Aorta (tissue), 5 donors: Measurements from ENCODE around the gene MYNN. TPM values are rescaled to one million over a fixed set of nuclear protein-coding genes. Genes with fewer than 3 reads are reported as not detected.

ENCODE experiments used
- ATAC-seq: fragments of 200-7000 bp; cut with Tn5 transposase; one replicate; pipeline ENCODE4 v1.9.1; 2022; ENCODE audit warnings: moderate library complexity; ENCODE audit not compliant: low FRiP score
- DNase-seq, 2 donors: peaks; one replicate each; pipeline ENCODE4 v3.0.0-alpha.2; 2020
- H3K27ac ChIP-seq, 2 donors: one replicate each; pipeline ENCODE4 v1.5.1; 2013; ENCODE audit warnings: low read length in 2 of 2, mild to moderate bottlenecking in 2 of 2, moderate library complexity in 2 of 2, control low read depth in 1 of 2, inconsistent platforms in 1 of 2, low read depth in 1 of 2
- H3K27me3 ChIP-seq, 2 donors: one replicate each; pipeline ENCODE4 v1.6.1; 2013; ENCODE audit warnings: control low read depth in 1 of 2, low read length in 1 of 2, mild to moderate bottlenecking in 1 of 2, moderate library complexity in 1 of 2; ENCODE audit not compliant: insufficient read depth in 2 of 2, control insufficient read depth in 1 of 2
- H3K36me3 ChIP-seq, 2 donors: one replicate each; pipeline ENCODE4 v1.6.1; 2013; ENCODE audit warnings: control low read depth in 1 of 2, low read length in 1 of 2, mild to moderate bottlenecking in 1 of 2; ENCODE audit not compliant: insufficient read depth in 2 of 2, control insufficient read depth in 1 of 2
- H3K4me1 ChIP-seq, 2 donors: one replicate each; pipeline ENCODE4 v1.6.1; 2013; ENCODE audit warnings: low read length in 2 of 2, control low read depth in 1 of 2, mild to moderate bottlenecking in 1 of 2, moderate library complexity in 1 of 2; ENCODE audit not compliant: insufficient read depth in 2 of 2, control insufficient read depth in 1 of 2
- H3K4me3 ChIP-seq, 2 donors: one replicate each; pipeline ENCODE4 v1.5.1; 2013; ENCODE audit warnings: low read length in 2 of 2, control low read depth in 1 of 2, mild to moderate bottlenecking in 1 of 2
- H3K9me3 ChIP-seq: one replicate; pipeline ENCODE4 v1.6.1; 2013; ENCODE audit warnings: mild to moderate bottlenecking, low read length; ENCODE audit not compliant: control insufficient read depth
- WGBS, 2 donors: extraction: QIAGEN DNeasy Blood & Tissue Kit; methylation state at CpG; one replicate each; pipeline ENCODE4 v1.1.7; 2013; 5-methylcytosine and 5-hydroxymethylcytosine counted together
- intact Hi-C, 2 donors: fragments of 100-400 bp; cut with DNase I; formaldehyde crosslinking; loops; one replicate each; pipeline versions ENCODE4 v1.14.2 to v1.15.0; 2022
- polyA plus RNA-seq, 2 donors: library from polyadenylated mRNA; stranded (reverse); fragments of 200-250 nt; gene quantifications; one replicate each; pipeline ENCODE4 v1.2.3, GENCODE V29; 2013
- total RNA-seq, 2 donors: library from RNA; stranded (reverse); fragmentation: NEBNext Ultra II Directional; extraction: Animal tissue kit (Norgen Biotek cat#: 25700); gene quantifications; one replicate each; pipeline ENCODE4 v1.2.1, GENCODE V29; 2021
- donor health status: healthy with polysubstance abuse.
- donor health status: Bipolar disorder and iron deficiency.
- donor health status: DM: no; HTN: no; CAD: no.
- donor health status: DM: no; HTN: no; CAD: no.
- donor health status: DM: yes; HTN: yes; CAD: no.

The MYNN gene
- total and polyA plus RNA-seq, 4 donors, result 10.6 to 16.4 (median 13.1) TPM

DNA sequence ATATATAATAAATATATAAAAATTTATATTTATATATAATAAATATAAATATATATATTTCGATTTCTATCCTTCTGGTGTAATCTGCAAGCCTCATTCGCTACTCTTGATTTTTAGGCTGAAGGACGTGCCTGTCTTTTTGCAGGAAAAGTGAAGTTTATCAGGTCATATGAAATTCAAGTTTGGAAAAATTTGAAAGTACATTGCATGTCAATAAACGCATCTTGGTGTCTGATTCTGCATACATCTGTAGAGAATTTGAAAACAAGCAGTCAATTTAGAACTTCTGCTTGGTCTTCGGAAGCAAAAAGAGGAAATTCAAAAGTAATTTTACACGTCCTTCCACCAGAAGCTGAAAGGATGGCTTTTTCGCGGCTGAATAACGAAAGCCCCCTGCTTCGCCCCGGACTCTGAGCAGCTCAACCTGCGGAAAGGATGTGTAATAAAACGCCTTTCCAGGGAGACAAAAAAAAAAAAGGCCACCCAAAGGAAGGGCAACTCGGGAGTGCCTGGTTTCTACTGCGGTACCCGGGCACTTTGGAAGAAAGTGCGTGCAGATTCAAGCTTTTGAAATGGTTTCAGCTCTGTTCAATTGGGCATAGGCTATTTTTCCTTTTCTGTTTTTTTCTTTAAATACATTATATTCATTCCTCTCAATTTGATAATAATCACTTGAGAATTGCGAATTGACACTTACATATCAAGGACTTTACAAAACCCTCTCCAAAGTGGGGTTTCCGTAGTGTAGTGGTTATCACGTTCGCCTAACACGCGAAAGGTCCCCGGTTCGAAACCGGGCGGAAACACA is 1.5 kb upstream of the MYNN start:
- peak; percentile 83 for ATAC-seq
- Histone ChIP-seq H3K27me3 (no peaks in the 10 kb centered on the region), H3K36me3 (no peaks in the 10 kb centered on the region), H3K4me3 (peak overlapping the region; percentile 72 to 74), H3K4me1 (peaks cover 0 to 5% of the 10 kb centered on the region in 2 donors), H3K9me3 (no peaks in the 10 kb centered on the region), H3K27ac (peak overlapping the region in 1 of 2 donors; percentile 6)
- 1% methylated on average over 27 of the region's 27 CpGs for WGBS, 2 donors
- intact Hi-C loops, result no loop called here
- DNase-seq, result peak in 1 of 2 donors; percentile 59

DNA sequence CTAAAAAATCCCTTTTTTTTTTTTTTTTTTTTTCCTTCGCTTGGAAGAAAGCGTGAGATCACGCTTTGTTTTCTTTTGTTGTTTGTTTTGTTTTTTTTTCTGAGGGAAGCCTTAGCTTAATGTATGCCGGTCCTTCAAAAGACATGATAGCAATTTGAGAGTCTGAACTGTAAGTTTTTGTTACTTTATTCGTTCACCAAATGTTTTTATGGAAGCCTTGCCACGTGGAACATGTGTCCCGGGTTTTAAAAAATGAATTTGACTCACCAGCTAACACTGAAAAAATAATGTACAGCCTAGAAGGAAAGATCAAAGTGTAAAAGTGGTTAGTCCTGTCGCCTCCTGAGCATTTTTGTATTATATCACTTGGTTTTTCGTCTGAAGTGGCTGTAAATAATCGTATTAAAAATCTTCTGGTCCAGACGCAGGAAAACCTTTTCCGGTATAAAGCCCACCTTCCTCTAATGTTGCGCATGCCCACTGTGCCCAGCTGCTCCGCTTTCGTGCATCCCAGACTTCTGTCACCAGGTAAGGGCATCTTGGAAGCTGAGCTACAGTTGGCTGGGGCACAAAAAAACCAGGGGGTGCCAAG is 795 bp upstream of the MYNN start:
- H3K4me1 ChIP-seq, result peaks cover 0 to 5% of the 10 kb centered on the region in 2 donors
- 0 to 1% methylated on average over 15 of the region's 15 CpGs for WGBS, 2 donors
- intact Hi-C loops, result no loop called here
- no peaks in the 10 kb centered on the region for H3K36me3 ChIP-seq
- H3K27me3 ChIP-seq, result no peaks in the 10 kb centered on the region
- peak overlapping the region; percentile 29 to 70 for H3K4me3 ChIP-seq
- H3K27ac ChIP-seq, result peak overlapping the region; percentile 86 to 89
- ATAC-seq (peak; percentile 87), DNase-seq (peak; percentile 76 to 87)
- no peaks in the 10 kb centered on the region for H3K9me3 ChIP-seq

DNA sequence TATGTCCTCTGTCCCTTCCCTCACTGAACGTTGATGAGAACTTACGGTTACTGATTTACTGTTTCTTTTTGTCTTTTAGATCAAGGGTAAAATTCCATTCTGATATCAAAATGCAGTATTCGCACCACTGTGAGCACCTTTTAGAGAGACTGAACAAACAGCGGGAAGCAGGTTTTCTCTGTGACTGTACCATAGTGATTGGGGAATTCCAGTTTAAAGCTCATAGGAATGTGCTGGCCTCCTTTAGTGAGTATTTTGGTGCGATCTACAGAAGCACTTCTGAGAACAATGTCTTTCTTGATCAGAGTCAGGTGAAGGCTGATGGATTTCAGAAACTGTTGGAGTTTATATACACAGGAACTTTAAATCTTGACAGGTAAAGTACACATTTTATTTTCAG is 990 bp downstream of the MYNN start:
- intact Hi-C loops, result no loop called here
- ATAC-seq, result no peak
- peaks cover 0 to 5% of the 10 kb centered on the region in 2 donors for H3K4me1 ChIP-seq

DNA sequence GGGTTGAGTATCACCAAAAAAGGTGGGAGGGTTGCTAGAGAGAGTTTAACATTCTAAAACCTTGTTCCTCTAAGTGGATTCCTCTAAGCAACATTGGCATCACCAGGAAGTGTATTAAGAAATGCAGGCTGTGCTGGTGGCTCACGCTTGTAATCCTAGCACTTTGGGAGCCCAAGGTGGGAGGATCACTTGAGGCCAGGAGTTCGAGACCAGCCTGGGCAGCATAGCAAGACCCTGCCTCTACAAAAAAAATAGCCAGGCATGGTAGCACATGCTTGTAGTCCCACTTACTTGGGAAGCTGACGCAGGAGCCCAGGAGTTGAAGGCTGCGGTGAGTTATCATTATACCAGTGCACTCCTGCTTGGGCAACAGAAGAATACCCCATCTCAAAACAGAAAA is 4.6 kb downstream of the MYNN start:
- no peak overlapping the region for H3K4me3 ChIP-seq
- no peak for DNase-seq
- no peaks in the 10 kb centered on the region for H3K27me3 ChIP-seq
- no peaks in the 10 kb centered on the region for H3K9me3 ChIP-seq
- ATAC-seq, result no peak
- peaks cover 5 to 8% of the 10 kb centered on the region in 2 donors for H3K36me3 ChIP-seq
- WGBS, 2 donors, result 69 to 92% methylated on average over 4 of the region's 4 CpGs
- intact Hi-C loops, result no loop called here
- no peak overlapping the region for H3K27ac ChIP-seq
- H3K4me1 ChIP-seq, result peaks cover 0 to 5% of the 10 kb centered on the region in 2 donors

More for the DNA sequence above, 990 bp downstream of the MYNN start:
- peak overlapping the region; percentile 63 to 70 for H3K4me3 ChIP-seq
- no peak overlapping the region for H3K27ac ChIP-seq
- H3K36me3 ChIP-seq, result peaks cover 0 to 2% of the 10 kb centered on the region in 2 donors
- DNase-seq, result no peak
- H3K9me3 ChIP-seq, result no peaks in the 10 kb centered on the region
- 44 to 49% methylated on average over 5 of the region's 5 CpGs for WGBS, 2 donors
- no peaks in the 10 kb centered on the region for H3K27me3 ChIP-seq

DNA sequence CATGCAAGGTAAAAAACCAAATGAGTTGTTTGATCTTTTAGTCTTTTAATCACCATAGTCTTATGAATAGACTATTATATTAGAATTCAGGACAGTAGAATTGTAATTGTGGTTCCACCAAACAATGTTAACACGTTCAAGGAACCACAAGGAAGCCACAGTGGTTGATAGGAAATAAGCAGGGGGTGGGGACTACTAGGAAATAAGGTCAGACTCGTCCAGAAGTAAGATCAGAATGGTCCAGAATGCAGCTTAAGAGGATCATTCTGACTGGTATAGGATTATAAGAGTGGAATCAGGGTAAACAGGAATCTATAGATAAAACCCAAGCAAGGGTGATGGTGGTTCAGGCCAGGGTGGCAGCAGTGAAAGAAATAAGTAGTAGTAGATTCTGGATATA is 7.5 kb downstream of the MYNN start:
- 61 to 67% methylated on average over 2 of the region's 2 CpGs for WGBS, 2 donors
- intact Hi-C loops, result no loop called here
- no peak for ATAC-seq
- Histone ChIP-seq H3K27me3 (no peaks in the 10 kb centered on the region), H3K36me3 (peaks cover 5 to 8% of the 10 kb centered on the region in 2 donors), H3K9me3 (no peaks in the 10 kb centered on the region), H3K4me1 (no peaks in the 10 kb centered on the region), H3K27ac (no peak overlapping the region), H3K4me3 (no peak overlapping the region)
- no peak for DNase-seq

DNA sequence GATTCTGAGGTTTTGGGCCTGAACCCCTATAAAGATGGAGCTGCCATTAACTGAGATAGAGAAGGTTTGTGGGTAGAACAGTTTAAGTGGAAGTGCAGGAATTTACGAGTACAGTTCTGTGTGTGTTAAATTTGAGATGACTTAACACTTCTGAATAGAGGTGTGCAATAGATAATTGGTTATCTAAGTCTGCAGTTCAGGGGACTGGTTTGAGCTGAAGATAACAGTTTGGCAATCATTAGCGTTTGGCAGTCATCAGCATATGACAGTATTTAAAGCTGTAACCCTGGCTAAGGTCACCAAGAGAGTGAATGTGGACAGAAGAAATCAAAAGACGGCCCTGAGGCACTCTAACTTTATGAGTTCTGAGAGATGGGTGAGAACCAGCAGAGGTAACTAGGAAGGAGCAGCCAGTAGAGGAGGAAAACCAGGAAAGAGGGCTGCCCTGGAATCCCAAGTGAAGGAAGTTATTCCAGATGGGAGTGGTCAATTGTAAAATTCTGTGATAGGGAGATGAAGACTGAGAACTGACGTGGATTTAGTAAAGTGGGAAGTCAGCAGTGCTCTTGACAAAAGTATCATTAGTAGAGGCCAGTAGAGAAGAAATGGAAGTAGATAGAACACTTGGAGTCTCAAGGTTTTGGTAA is 8.1 kb downstream of the MYNN start:
- ATAC-seq (no peak), DNase-seq (no peak)
- 76 to 77% methylated on average over 4 of the region's 4 CpGs for WGBS, 2 donors
- H3K36me3 ChIP-seq, result peaks cover 5 to 13% of the 10 kb centered on the region in 2 donors
- H3K4me1 ChIP-seq, result no peaks in the 10 kb centered on the region
- no peaks in the 10 kb centered on the region for H3K9me3 ChIP-seq
- H3K27me3 ChIP-seq, result no peaks in the 10 kb centered on the region
- intact Hi-C loops, result no loop called here
- no peak overlapping the region for H3K4me3 ChIP-seq
- no peak overlapping the region for H3K27ac ChIP-seq

DNA sequence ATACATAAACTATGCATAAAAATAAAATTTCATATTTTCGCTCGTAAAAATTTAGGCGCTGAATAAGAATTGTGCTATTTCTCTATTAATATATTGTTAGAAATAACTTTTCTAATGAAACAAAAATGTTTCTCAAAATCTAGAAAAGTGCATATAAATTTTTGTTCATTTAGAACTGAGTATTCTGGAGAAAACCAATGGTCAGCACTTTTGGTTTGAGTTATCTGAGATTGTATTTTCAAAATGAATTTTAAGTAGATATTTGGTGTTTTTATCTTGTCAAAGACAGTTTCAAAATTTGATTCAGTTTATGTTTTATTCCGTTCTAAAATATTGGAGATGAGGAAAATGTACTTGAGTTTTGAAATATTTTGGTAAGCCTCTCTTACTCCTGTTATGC is 13.9 kb downstream of the MYNN start:
- intact Hi-C loops, result no loop called here
- peaks cover 3 to 6% of the 10 kb centered on the region in 2 donors for H3K36me3 ChIP-seq

DNA sequence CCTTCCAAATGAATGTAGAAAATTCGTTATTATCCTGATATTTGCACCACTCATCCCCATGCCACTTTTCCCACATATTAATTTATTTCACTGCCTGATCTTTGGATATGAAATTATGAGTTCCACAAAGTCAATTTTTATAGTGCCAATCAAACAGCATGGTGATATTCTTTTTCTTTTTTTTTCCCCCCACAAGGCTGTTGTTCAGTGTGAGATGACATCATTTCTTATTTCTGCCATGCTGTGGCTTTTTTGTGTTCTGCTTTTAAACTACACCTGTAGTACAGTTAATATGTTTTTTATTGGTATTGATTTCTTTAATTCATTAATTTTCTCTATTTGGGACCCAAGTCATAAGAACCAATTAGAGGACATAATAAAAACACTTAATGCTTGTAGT is 14.6 kb downstream of the MYNN start:
- peaks cover 3 to 8% of the 10 kb centered on the region in 2 donors for H3K36me3 ChIP-seq
- H3K27ac ChIP-seq, result no peak overlapping the region
- no peaks in the 10 kb centered on the region for H3K27me3 ChIP-seq
- no peak overlapping the region for H3K4me3 ChIP-seq
- intact Hi-C loops, result no loop called here
- ATAC-seq (no peak), DNase-seq (no peak)
- WGBS, 2 donors, result 79 to 86% methylated on average over 1 of the region's 1 CpG
- H3K4me1 ChIP-seq, result no peaks in the 10 kb centered on the region
- no peaks in the 10 kb centered on the region for H3K9me3 ChIP-seq

More for the DNA sequence above, 13.9 kb downstream of the MYNN start:
- 95 to 96% methylated on average over 4 of the region's 4 CpGs for WGBS, 2 donors
- Histone ChIP-seq H3K4me1 (no peaks in the 10 kb centered on the region), H3K27me3 (no peaks in the 10 kb centered on the region), H3K9me3 (no peaks in the 10 kb centered on the region), H3K27ac (no peak overlapping the region), H3K4me3 (no peak overlapping the region)
- ATAC-seq (no peak), DNase-seq (no peak)
